B cell (primary cell): ENCODE results near the gene PACSIN2. TPM values are rescaled to one million over a fixed set of nuclear protein-coding genes. Genes with fewer than 3 reads are reported as not detected.

Experiments
- ATAC-seq: fragments of 200-7000 bp; cut with Tn5 transposase; one replicate; pipeline ENCODE4 v1.10.0; 2021; ENCODE audit warnings: low read depth, mild to moderate bottlenecking, moderate number of reproducible peaks, moderate library complexity
- CTCF ChIA-PET: fragments of 350-600 bp; sonication (Branson Sonifier 250); formaldehyde crosslinking; loops from one replicate; lab custom pipeline; 2021; ENCODE audit warnings: antibody characterized with exemption, inconsistent platforms; lab: Charles Lee
- POLR2A ChIA-PET: fragments of 350-600 bp; sonication (Branson Sonifier 250); formaldehyde crosslinking; loops from one replicate; lab custom pipeline; 2021; ENCODE audit warnings: antibody characterized with exemption; lab: Charles Lee
- DNase-seq: peaks from one replicate; pipeline ENCODE4 v3.0.0; 2013
- H2AFZ ChIP-seq: 2 replicates; pipeline ENCODE4 v1.6.1; 2012; ENCODE audit warnings: mild to moderate bottlenecking, low read depth, low read length; ENCODE audit not compliant: insufficient read depth, poor library complexity, severe bottlenecking
- H3K27ac ChIP-seq, 2 donors: 1 replicate in 1 of 2; 2 replicates in 1 of 2; pipeline ENCODE4 v1.5.1; 2012 to 2013; ENCODE audit warnings: low read length in 2 of 2, mild to moderate bottlenecking in 2 of 2, moderate library complexity in 1 of 2
- H3K27me3 ChIP-seq, 4 experiments: fragments of 200-600 bp in 1 of 4; sonication (generic) in 1 of 4; replicated peaks in 1 of 4; 1 replicate in 2 of 4; 2 replicates in 2 of 4; pipeline versions ENCODE4 v1.6.1 to v1.7.0; 2013 to 2016; ENCODE audit warnings: low read length in 3 of 4, mild to moderate bottlenecking in 2 of 4, mixed read lengths in 1 of 4, moderate library complexity in 1 of 4; ENCODE audit not compliant: insufficient read depth in 4 of 4, control insufficient read depth in 3 of 4; ENCODE audit errors: control extremely low read depth in 1 of 4
- H3K36me3 ChIP-seq, 2 experiments: replicated peaks in 1 of 2; 1 replicate in 1 of 2; 2 replicates in 1 of 2; pipeline versions ENCODE4 v1.6.1 to v1.7.1; 2013; ENCODE audit warnings: low read length in 1 of 2; ENCODE audit not compliant: insufficient read depth in 2 of 2, control insufficient read depth in 1 of 2; ENCODE audit errors: control extremely low read depth in 1 of 2, extremely low read depth in 1 of 2
- H3K4me1 ChIP-seq, 2 donors: fragments of 200-600 bp in 1 of 2; sonication (generic) in 1 of 2; 1 replicate in 1 of 2; 2 replicates in 1 of 2; pipeline versions ENCODE4 v1.5.1 to v1.6.1; 2013 to 2017; ENCODE audit warnings: low read length in 2 of 2; ENCODE audit not compliant: control insufficient read depth in 2 of 2, insufficient read depth in 2 of 2
- H3K4me2 ChIP-seq: replicated peaks from 2 replicates; pipeline ENCODE3; 2012; ENCODE audit warnings: mild to moderate bottlenecking, low read depth, low read length; ENCODE audit not compliant: poor library complexity, severe bottlenecking
- H3K4me3 ChIP-seq, 5 experiments: fragments of 200-600 bp in 1 of 5; sonication (generic) in 1 of 5; 1 replicate in 3 of 5; 2 replicates in 2 of 5; pipeline versions ENCODE4 v1.5.1 to v1.7.0; 2011 to 2016; ENCODE audit warnings: low read length in 4 of 5, mild to moderate bottlenecking in 4 of 5, low read depth in 2 of 5, control low read depth in 1 of 5, moderate library complexity in 1 of 5; ENCODE audit not compliant: insufficient read depth in 1 of 5; ENCODE audit errors: control extremely low read depth in 1 of 5, extremely low read depth in 1 of 5
- H3K79me2 ChIP-seq: fragments of 200-600 bp; sonication (generic); one replicate; pipeline ENCODE4 v1.6.0; 2016; ENCODE audit warnings: low read length; ENCODE audit not compliant: control insufficient read depth, insufficient read depth
- H3K9ac ChIP-seq: fragments of 200-600 bp; sonication (generic); 2 replicates; pipeline ENCODE4 v1.6.1; 2017; ENCODE audit warnings: mild to moderate bottlenecking, low read length, moderate library complexity
- H3K9me3 ChIP-seq, 3 donors: one replicate each; pipeline versions ENCODE4 v1.6.1 to v1.7.1; 2013; ENCODE audit warnings: low read length in 2 of 3; ENCODE audit not compliant: control insufficient read depth in 2 of 3, insufficient read depth in 1 of 3; ENCODE audit errors: control extremely low read depth in 1 of 3
- H4K20me1 ChIP-seq: 2 replicates; pipeline ENCODE4 v1.6.0; 2012; ENCODE audit warnings: mild to moderate bottlenecking, low read length; ENCODE audit not compliant: insufficient read depth, control insufficient read depth, poor library complexity, severe bottlenecking
- H3K27ac Mint-ChIP-seq: one replicate; pipeline ENCODE4 v1.8.0; 2021; ENCODE audit warnings: mixed read lengths
- H3K27me3 Mint-ChIP-seq: one replicate; pipeline ENCODE4 v1.8.0; 2021; ENCODE audit warnings: mixed read lengths
- H3K4me1 Mint-ChIP-seq: one replicate; pipeline ENCODE4 v1.8.0; 2021; ENCODE audit warnings: mixed read lengths
- H3K4me3 Mint-ChIP-seq: one replicate; pipeline ENCODE4 v1.8.0; 2021; ENCODE audit warnings: mixed read lengths
- H3K9me3 Mint-ChIP-seq: one replicate; pipeline ENCODE4 v1.8.0; 2022; ENCODE audit warnings: mixed read lengths; ENCODE audit not compliant: insufficient read depth
- CTCF ChIP-seq: fragments of 200-600 bp; IDR thresholded peaks from one replicate; pipeline ENCODE4 v1.8.0; 2022; ENCODE audit warnings: antibody characterized with exemption, mild to moderate bottlenecking
- EZH2 ChIP-seq: IDR thresholded peaks from 2 replicates; pipeline ENCODE4 v1.6.1; 2012; ENCODE audit warnings: borderline replicate concordance, low read depth, mild to moderate bottlenecking, moderate library complexity, low read length; ENCODE audit not compliant: insufficient read depth, poor library complexity, severe bottlenecking
- WGBS: methylation state at CpG from one replicate; pipeline ENCODE4 v1.1.5; 2013; ENCODE audit warnings: missing lambda C conversion rate; ENCODE audit not compliant: insufficient coverage; 5-methylcytosine and 5-hydroxymethylcytosine counted together
- intact Hi-C: fragments of 100-400 bp; cut with micrococcal nuclease; formaldehyde crosslinking; loops from one replicate; pipeline ENCODE4 v1.10.0; 2022
- polyA plus RNA-seq: library from polyadenylated mRNA; depleted of rRNA; stranded (reverse); fragments of >200 nt; gene quantifications from 2 replicates; pipeline ENCODE4 v1.2.3, GENCODE V29; 2012
- total RNA-seq, 2 donors: library from RNA; stranded (reverse); fragments of 120-200 nt in 1 of 2; gene quantifications; 1 replicate in 1 of 2; 2 replicates in 1 of 2; pipeline versions ENCODE4 v1.2.3 to v1.2.4, GENCODE V29; 2013 to 2022

Gene PACSIN2
- total and polyA plus RNA-seq, 2 donors (not counting 1 experiment from before 2014, with no cell fraction given): 26.9 to 59.3 TPM

GRCh38 chr22:42829302-42829701, 185.6 kb downstream of the PACSIN2 start:
- intact Hi-C loops: no loop called here
- Histone ChIP-seq H3K4me2 (no peak overlapping the region), H2AFZ (no peak overlapping the region), H3K36me3 (peaks cover 6 to 61% of the 10 kb centered on the region in 2 experiments), H3K79me2 (no peaks in the 10 kb centered on the region), H3K27ac (no peak overlapping the region), H3K9ac (no peak overlapping the region), H3K27me3 (no peaks in the 10 kb centered on the region), H3K9me3 (no peaks in the 10 kb centered on the region), H3K4me3 (no peak overlapping the region), H4K20me1 (no peaks in the 10 kb centered on the region), H3K4me1 (no peaks in the 10 kb centered on the region)
- DNase-seq: no peak
- no peak for ATAC-seq
- no peak overlapping the region for H3K4me3 Mint-ChIP-seq
- POLR2A ChIA-PET: no interaction called here
- H3K9me3 Mint-ChIP-seq: no peaks in the 10 kb centered on the region
- CTCF ChIA-PET: no interaction called here
- no peaks in the 10 kb centered on the region for H3K4me1 Mint-ChIP-seq
- no CpG with 5 or more reads among the region's 3 CpGs for WGBS
- TF ChIP-seq CTCF (no peak), EZH2 (no peak)
- no peaks in the 10 kb centered on the region for H3K27me3 Mint-ChIP-seq
- no peak overlapping the region for H3K27ac Mint-ChIP-seq

GRCh38 chr22:42825796-42826195, 189.2 kb downstream of the PACSIN2 start:
- Histone ChIP-seq H2AFZ (no peak overlapping the region), H3K79me2 (no peaks in the 10 kb centered on the region), H3K36me3 (peaks cover 10 to 44% of the 10 kb centered on the region in 2 experiments), H3K4me2 (no peak overlapping the region), H3K4me3 (no peak overlapping the region), H3K9me3 (peaks cover 0 to 2% (median 0%) of the 10 kb centered on the region in 3 donors), H3K27ac (no peak overlapping the region), H3K27me3 (no peaks in the 10 kb centered on the region), H3K4me1 (no peaks in the 10 kb centered on the region), H4K20me1 (no peaks in the 10 kb centered on the region), H3K9ac (no peak overlapping the region)
- CTCF ChIA-PET: no interaction called here
- no CpG with 5 or more reads among the region's 3 CpGs for WGBS
- H3K4me3 Mint-ChIP-seq: no peak overlapping the region
- DNase-seq (no peak), ATAC-seq (no peak)
- H3K27me3 Mint-ChIP-seq: no peaks in the 10 kb centered on the region
- POLR2A ChIA-PET: no interaction called here
- H3K27ac Mint-ChIP-seq: no peak overlapping the region
- no peak for TF ChIP-seq CTCF
- no peak for TF ChIP-seq EZH2
- no peaks in the 10 kb centered on the region for H3K4me1 Mint-ChIP-seq
- intact Hi-C loops: no loop called here
- H3K9me3 Mint-ChIP-seq: peaks cover 2% of the 10 kb centered on the region
